Stimulated activated naive CD8-positive, alpha-beta T cell treated with anti-CD3 and anti-CD28 coated beads, Interleukin-15, Interleukin-2, amounts not matched to agents 100 U/mL and 50 U/mL, for 24 hours (primary cell): ENCODE data around the gene FAM20A.
"Not testable (repeated sequence)": the region's sequence is repeated elsewhere in the genome, so short reads cannot be mapped to it uniquely, and the experiment has no call there.

ENCODE experiments used
- ATAC-seq: fragments of 150-1000 bp; cut with Tn5 transposase; one replicate; pipeline ENCODE4 v1.10.0; 2021
- DNase-seq: peaks from one replicate; pipeline ENCODE4 v3.0.0; 2021

FAM20A gene

DNA sequence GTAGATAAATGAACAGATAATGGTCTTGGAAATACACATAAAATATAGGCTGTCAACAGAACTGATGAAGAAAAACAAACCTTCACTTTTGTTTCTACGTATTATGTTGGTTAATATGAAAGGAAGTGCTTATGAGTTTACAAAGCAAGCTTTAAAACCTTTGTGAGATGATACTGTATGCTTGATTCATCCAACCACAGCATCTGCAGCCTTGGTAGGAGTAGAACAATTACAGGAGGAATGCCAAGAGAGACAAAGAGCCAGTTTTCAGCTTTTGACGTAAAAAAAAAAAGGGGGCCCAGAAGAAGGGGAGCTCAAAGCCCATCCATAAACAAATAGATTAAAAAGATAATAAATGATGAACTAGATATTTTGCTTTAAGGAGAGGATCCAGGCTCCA is 13.3 kb downstream of the FAM20A start:
- DNase-seq (no peak), ATAC-seq (no peak)

DNA sequence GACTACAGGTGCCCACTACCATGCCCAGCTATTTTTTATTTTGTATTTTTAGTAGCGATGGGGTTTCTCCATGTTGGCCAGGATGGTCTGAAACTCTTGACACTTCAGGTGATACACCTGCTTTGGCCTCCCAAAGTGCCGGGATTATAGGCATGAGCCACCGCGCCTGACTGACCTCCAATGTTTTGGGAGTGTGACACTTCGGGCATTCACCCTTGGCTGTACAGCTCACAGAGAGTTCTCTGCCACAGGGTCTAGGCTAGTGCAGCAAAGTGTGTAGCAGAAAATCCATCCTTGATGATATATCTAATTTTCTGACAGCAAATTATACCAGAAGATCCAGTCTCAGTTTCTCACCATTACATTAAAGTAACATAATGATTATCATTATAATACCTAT is 14.1 kb downstream of the FAM20A start:
- ATAC-seq, result no peak
- DNase-seq, result no peak

DNA sequence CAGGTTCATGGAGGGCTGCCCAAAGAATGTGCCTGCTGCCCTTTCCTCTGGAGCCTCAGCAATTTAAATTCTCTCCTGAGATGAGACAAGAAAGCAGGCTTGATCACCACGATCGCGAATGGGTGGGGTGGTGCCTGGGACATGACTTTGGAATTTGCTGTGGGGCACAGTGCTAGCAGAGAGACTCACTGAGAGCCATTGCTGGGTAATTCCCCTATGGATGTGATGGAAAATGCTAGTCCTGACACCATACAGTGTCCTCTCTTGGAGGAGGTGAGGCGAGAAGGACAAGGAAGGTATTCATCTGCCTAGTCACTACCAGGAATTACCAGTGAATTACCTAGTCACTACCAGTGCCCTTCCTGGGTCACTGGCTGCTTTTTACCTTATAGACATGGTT is 15.5 kb downstream of the FAM20A start:
- ATAC-seq (no peak), DNase-seq (no peak)

DNA sequence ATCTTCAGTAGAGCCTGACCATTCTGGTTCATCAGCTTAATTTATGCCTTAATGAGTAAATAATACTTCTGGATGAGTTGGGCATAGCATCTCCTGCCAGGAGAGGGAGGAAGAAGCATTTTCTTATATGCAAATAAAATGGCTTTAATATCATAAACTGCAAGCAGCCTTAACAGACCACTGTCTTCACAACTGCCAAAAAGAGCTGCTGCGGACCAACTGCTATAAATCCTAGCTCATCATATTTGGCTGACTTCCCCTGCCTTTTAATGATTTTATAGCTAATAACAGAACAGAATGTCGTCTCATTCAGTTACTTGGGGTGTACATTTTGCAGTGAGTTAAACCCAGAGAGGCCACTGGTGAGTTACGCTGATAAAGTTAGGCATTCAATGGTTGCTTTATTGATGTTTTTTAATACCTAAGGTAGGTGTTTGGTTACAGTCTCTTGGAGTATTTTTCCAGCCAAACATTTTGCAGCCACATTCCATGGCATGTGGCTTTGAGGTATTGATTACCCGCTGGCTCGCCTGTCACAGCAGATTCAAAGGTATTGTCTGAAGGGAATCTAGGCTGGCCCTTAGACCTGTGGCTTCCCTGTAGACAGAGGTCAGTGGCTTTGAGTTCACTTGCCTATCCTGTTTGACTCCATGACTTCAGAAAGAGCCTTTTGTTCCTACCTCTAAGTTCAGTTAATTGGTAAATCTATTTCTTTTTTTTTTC is 16.4 kb downstream of the FAM20A start:
- DNase-seq, result no peak
- ATAC-seq, result no peak

DNA sequence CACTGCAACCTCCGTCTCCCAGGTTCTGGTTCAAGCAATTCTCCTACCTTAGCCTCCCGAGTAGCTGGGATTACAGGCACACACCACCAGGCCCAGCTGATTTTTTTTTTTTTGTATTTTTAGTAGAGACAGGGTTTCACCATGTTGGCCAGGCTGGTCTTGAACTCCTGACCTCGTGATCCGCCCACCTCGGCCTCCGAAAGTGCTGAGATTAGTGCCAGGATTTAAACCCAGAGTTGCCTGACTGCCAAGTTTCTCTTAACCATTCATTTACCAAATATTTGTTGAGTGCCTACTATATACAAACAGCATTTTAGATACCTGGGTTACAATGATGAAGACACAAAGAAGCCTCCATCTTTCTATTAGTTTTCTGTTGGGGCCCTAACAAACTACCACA is 18.3 kb downstream of the FAM20A start:
- not testable (repeated sequence) for DNase-seq, ATAC-seq

DNA sequence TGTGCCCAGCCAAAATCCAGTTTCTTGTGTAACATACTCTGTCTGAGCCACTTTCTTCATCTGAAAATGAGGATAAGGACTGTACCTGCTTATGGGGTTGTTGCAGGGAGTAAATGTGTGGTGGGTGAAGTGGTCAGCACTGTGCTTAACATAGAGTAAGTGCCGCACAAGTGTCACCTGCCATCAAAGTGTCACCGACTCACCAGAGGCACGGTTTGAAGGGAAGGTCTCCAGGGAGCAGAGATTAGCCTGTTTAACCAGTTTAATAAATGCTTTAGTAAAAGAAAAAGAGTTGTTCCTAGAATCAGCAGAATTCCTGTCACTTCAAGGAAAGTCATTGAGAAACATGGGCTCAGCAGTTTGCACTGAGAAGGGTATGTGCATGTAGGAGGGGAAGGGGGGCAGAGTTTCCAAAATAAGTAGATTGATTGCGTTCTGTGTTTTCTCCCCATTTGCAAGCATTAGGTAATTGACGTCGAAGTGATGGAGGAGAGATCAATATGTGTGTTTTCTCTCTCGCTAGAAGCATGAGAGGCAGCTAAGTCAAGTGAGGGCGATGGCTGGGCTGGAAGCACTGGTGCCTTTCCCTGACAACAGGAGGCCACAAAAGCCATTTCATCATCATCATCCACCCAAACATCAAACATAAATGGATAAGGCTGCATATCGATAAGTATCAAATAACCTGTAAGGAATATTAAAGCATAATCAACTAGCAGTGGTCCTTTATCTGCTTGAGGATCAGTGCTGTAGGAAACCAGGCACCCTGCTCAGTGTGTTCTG is 19.1 kb downstream of the FAM20A start:
- DNase-seq (no peak), ATAC-seq (no peak)

DNA sequence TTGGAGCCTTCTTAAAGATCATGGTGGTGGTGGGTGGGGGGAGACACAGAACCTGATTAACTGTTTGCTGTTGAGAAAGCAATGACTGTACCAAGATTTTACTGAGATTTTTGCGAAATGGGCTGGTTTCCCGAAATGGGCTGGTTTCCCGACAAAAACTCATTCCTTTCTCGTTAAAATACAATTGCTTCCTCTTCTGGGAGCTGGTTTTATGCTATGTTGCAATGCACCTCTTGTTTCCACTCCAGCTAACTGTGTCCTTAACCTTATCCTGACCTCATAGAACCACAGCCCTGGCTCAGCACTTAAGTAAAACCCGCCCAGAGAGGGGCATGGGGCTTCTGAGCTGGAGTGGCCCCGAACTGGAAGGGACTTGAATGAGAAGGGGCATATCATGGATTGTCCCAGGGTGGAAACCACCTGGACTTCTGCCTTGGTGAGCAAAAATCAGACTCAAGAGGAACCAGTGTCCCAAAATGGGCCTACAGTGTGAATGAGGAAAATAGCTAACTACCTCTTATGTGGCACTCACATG is 20.9 kb downstream of the FAM20A start:
- DNase-seq (no peak), ATAC-seq (no peak)

DNA sequence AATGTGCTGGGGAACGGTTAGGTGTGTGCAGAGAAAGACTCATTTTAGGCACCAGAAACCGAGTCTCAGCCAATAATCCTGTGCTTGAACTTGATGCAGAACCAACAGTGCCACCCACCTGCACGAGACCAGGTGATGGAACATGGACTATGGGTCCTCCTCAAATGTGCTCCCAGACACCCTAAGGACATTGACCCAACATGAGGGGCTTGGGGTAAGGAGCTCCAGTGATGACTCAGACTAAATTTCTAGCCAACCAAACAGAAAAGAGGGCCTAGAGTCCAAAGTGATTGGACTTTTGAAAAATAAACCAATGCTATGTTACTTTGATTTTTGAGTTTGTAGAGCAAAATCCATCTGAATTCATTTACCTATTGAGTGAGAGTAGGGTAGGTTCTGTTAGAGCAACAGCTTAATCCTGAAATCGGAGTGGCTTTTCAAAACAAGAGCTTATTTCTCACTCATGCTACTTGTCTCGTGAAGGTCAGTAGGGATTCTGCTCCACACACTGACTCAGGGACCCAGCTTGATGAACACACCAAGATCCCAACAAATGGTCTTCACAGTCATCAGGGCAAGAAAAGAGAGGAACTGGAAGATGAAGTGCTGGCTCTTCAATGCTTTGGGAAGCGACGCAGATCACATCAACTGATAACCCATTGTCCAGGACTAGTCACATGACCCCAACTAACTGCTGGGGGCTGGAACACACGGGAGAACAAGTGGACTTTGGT is 21.8 kb downstream of the FAM20A start:
- DNase-seq (no peak), ATAC-seq (no peak)

DNA sequence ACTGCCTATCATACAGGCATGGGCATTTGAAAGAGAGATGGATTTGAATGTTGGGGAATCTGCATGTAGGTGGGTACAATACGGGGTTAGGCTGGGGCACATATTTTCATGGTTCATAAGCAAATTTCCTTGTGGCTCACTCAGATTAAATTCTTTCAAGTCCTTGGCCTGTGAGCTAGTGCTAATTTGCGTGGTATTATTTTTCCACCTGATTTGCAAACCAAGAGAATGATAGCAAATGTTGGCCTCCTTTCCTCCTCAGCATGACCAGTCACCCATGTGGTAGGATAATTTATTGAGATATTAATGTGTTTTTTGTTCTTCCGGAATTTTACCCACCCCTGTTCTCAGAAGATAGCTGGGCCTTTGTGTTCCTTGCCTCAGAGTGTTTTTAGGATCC is 22.9 kb downstream of the FAM20A start:
- ATAC-seq (no peak), DNase-seq (no peak)

DNA sequence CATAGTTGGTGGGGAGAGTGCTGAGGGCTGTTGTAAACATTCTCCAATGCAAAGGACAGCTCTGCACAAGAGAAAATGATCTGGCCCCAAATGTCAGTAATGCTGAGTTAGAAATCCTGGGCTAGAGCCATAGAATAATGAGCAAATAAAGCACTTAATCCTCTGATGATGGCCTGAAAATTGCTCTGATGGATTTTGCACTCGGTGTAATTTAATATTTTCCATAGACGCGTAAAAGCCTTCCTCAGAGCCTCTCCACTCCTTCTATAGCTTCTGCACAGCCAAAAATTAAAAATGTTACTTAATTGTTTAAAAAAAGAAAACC is 23.7 kb downstream of the FAM20A start:
- no peak for ATAC-seq
- no peak for DNase-seq

DNA sequence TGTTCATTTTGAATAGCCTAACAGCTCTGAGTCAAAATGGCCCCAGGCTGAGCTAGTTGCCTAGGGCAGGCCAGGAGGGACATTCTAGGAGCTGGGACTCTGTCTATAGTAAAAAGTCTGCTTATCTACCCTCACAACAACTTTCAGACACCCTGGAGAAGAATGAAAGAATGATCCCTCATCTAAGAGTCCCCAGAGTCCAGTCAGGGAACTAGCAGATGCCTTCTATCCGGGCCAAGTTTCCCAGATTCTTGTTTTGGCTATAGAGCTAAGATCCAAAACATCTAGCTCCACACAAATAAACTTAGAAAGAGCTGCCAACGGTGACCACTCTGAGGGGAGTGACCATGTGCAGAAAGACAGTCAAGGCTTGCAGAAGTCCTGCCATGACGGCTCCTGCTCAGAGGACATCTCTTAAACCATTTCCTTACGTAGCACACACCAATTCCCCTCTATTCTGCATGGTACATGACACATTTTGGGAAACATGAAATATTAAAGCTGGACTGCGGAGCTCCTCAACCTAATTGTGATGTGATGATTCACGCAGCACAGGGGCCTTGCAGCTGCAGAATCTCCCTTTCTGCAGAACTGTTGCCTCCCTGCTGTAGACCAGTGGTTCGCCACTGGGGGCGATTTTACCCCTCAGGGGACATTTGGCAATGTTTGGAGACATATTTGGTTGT is 24.2 kb downstream of the FAM20A start:
- ATAC-seq, result no peak
- DNase-seq, result no peak

DNA sequence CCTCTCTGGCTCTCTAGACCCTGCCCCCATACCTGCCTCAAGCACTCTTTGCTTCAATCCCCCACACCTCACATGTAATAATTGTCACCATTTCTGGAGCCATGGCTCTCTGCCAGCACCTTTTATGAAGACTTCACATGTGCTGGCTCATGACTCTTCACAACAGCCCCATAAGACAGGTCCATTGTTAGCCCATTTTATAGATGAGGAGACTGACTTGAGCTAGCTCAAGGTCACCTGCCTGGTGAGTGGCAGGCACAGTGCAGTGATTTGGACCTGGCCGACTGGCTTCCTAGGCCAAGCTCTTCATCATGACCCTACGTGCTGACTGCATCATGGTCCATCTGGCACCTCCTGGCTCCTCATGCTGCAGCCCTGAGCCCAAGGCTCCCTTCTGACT is 25.0 kb downstream of the FAM20A start:
- DNase-seq (no peak), ATAC-seq (no peak)

DNA sequence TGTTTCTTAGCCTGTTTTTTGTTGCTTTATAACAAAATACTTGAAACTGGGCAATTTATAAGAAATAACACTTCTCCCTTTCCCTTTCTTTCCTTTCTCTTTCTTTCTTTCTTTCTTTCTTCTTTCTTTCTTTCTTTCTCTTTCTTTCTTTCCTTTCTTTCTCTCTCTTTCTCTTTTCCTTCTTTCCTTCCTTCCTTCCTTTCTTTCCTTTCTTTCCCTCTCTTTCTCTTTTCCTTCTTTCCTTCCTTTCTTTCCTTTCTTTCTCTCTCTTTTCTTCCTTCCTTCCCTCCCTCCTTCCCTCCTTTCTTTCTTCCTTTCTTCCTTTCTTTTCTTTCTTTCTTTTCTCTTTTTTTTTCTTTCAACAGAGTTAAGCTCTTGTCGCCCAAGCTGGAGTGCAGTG is 27.8 kb downstream of the FAM20A start:
- ATAC-seq, result no peak
- DNase-seq, result no peak

DNA sequence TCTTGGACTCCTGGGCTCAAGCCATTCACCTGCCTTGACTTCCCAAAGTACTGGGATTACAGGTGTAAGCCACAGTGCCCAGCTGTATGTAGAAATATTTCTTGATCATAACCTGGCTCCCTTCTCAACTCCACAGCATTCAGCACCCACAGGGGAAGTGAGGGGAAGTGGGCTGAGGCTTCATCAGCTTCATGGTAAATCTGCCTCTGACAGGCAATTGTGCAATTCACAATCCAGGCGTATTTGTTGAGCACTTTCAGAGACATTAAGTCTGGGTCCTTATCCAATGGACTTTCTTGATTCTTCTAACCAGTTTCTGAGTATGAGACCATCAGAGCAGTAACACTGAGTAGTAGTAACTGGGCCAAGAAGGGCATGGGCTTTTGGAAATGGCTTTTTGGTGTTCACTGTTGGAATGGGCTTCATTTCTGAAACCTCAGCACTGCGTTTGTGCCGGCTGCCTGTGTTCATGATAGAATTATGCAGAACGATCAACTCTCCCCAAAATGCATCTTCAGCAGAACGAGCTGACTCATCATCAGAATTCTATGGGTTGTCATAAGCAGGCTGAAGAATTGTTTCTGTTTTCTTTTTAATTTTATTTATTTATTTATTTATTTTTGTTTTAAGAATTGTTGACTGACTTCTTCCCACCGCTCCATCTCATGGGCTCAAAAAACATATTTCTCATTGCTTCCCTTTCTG is 28.9 kb downstream of the FAM20A start:
- DNase-seq (no peak), ATAC-seq (no peak)

DNA sequence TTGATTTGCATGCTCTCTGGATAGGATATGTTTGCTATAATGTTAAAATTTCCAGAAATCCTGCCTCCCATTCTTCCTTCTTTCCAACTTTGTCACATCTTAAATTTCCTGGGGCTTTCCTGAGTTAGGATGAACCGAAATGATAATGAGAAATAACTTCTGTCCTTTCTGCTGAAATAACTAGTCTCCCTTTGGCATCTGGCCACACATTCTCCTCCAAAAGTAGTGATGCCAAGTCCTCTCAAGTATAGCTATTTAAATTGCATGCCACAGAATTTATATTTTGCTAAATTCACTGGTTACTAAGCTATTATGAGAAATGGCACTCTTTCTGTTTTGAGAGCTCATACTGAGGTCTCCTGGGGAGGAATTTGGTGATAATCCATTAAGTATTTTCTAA is 30.6 kb downstream of the FAM20A start:
- no peak for DNase-seq
- ATAC-seq, result no peak

DNA sequence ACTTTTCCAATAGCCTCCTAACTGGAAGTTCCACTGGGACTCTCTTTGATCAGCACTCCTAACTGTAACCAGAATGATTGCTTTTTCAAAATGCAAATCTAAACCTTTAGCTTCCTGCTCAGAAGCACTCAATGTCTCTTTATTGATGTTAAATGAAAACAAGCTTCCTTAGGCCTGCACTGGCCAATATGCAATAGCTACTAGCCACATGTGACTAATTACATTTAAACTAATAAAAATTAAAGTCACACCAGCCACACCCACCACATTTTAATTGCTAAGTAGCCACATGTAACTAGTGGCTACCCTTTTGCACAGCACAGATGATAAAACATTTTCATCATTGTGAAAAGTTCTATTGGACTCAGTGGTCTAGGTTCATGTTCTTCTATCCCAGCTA is 31.8 kb downstream of the FAM20A start:
- ATAC-seq (no peak), DNase-seq (no peak)

DNA sequence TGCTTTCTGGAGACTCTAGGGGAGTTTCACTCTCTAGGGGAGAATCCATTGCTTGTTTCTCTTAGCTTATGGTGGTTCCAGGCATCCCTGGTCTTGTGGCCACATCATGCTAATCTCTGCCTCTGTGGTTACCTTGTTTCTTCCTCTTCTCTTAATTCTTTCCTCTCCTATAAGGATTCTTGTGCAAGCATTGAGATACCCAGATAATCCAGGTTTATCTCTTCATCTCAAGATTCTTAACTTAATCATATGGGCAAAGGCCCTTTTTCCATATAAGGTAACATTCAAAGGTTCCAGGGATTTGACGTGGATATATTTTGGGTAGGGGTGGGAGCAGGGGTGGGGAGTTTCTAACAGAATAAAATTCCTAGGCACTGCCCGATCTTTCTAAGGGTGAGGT is 32.6 kb downstream of the FAM20A start:
- ATAC-seq (no peak), DNase-seq (no peak)

DNA sequence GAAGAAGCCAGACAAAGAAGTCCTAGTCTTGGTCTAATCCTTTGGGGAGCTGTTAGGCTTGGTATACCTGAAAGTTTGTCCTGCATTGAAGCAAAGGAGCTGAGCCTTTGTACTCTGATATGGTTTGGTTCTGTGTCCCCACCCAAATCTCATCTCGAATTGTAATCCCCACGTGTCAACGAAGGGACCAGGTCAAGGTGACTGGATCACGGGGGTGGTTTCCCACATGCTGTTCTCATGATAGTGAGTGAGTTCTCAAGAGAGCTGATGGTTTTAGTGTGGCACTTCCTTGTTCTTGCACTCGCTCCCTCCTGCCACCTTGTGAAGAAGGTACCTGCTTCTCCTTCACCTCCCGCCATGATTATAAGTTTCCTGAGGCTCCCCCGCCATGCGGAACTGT is 33.6 kb downstream of the FAM20A start:
- DNase-seq (no peak), ATAC-seq (no peak)

DNA sequence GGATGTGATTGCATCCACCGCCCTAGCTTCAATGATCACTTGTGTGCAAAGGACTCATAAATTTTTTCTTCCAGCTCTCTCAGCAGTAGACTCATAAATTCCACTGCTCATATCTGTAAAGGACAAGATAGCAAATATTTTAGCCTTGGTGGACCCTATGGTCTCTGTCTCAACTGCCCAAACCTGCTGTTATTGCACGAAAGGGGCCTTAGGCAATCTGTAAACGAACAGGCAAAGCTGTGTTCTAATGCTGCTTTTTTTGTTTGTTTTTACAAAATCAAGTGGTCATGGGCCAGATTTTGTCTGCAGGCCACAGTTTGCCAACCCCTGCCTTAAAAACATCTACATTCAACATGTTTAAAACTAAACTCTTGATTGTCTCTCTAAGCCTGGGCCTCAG is 34.1 kb downstream of the FAM20A start:
- no peak for DNase-seq
- no peak for ATAC-seq

DNA sequence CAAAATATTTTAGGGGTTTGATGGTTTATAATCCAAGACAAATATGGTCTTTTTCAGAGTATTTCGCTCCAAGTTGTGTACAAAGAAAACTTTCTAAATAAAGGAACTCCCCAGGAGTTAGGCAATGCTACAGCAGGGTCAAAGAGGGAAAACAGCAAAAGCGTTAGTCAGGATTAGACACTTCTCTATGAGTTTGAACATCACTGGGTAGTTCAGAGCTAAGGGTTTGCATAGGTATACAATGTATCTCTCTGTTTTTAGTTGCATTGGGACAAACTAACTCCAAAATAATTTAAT is 34.8 kb downstream of the FAM20A start:
- DNase-seq (no peak), ATAC-seq (no peak)

DNA sequence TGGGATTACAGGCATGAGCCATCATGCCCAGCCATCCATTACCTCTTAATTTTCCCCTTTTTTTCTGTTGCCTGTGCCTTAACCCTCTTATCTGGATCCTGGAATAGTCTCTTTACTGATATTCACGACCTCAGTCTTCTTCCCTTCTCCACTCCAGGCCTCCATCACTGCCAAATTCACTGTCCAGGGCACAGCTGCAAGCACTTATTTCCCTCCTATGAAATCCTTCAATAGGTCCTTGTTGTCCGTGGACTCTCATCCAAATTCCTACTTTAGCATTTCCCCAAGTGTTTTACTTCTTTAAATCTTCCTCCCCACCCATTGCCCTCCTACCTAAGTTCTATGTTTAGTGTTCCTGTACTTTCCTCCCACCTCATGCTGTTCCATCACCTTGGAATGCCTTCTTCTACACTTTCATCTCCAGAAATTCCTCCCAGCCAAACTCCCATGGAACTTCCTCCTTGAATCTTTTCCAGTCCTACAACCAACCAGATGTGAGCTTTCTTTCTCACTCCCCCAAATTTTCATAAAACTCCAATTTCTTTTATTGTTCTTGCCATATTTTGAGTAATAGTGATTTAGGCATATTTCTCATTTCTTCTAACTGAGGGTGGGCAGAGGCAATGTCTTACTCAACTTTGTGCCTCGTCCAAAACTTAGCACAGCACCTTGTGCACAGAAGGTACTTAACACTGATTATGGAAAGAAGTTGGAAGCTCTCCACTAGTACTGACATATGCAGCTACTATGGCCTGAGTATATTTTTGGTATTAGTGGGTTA is 35.3 kb downstream of the FAM20A start:
- no peak for ATAC-seq

More for the DNA sequence above, 35.3 kb downstream of the FAM20A start:
- DNase-seq, result no peak
